WERI-Rb-1 (cell line): ENCODE results near the gene FAM200B.

ENCODE experiments used
- DNase-seq: peaks from one replicate; pipeline ENCODE4 v3.0.0-alpha.2; 2020
- H3K27ac ChIP-seq: fragments of 250-450 bp; sonication (Bioruptor Pico); 2 replicates; pipeline ENCODE4 v1.5.1; 2020; ENCODE audit warnings: mild to moderate bottlenecking, moderate library complexity
- H3K27me3 ChIP-seq: fragments of 250-450 bp; sonication (Bioruptor Pico); 2 replicates; pipeline ENCODE4 v1.5.1; 2021; ENCODE audit warnings: mild to moderate bottlenecking, low read depth, moderate library complexity; ENCODE audit not compliant: insufficient read depth, severe bottlenecking
- H3K36me3 ChIP-seq: fragments of 250-450 bp; sonication (Bioruptor Pico); 2 replicates; pipeline ENCODE4 v1.5.1; 2020; ENCODE audit warnings: mild to moderate bottlenecking, moderate library complexity
- H3K4me3 ChIP-seq: 2 replicates; pipeline ENCODE4 v1.5.1; 2011; ENCODE audit warnings: low read depth, mild to moderate bottlenecking, control low read depth, low read length
- H3K9me3 ChIP-seq: fragments of 250-450 bp; sonication (Bioruptor Pico); 2 replicates; pipeline ENCODE4 v1.5.1; 2021; ENCODE audit warnings: mild to moderate bottlenecking, moderate library complexity; ENCODE audit not compliant: severe bottlenecking
- CTCF ChIP-seq: IDR thresholded peaks from 2 replicates; pipeline ENCODE4 v1.5.1; 2011; ENCODE audit warnings: low read depth, mild to moderate bottlenecking, control low read depth, inconsistent platforms, low read length

Gene FAM200B

DNA sequence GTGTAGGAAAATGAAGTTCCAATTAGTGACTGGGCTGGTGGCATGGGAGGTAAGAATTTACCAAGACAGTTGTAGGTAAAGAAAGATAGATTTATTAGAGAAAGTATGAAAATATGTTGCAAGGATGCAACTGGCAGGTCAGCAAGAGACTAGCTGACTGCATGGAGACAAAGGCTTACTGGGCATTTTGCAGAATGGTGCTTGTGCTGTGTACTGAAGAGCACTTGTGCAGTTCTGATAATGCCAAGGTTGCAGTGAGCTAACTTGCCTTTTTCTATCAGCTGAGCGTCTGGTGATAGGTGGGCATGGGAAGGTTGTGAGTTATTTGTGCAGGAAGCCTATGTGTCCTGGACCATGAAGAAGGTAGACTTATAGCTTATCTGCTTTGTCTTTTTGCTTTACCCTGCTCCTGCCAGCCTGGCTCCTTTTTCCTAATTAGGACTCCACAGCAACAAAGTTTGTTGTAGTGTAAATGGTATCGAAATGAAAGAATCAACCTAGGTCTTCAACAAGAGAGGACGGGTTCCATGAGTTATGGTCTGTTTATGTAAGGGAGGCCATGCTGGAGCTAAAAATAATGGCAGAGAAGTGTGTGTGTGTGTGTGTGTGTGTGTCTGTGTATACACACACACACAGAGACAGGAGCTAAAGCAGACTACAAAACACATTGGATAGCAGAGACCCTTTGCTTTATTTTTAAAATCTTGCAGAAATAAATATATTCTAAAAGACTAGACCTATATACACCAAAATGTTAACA lies 36.2 kb downstream of the FAM200B start:
- H3K36me3 ChIP-seq: no peaks in the 10 kb centered on the region
- no peak for TF ChIP-seq CTCF
- no peaks in the 10 kb centered on the region for H3K9me3 ChIP-seq
- H3K4me3 ChIP-seq: no peak overlapping the region
- H3K27me3 ChIP-seq: no peaks in the 10 kb centered on the region
- DNase-seq: no peak
- no peak overlapping the region for H3K27ac ChIP-seq

GRCh38 chr4:15718465-15718864 lies 36.8 kb downstream of the FAM200B start:
- Histone ChIP-seq H3K27me3 (no peaks in the 10 kb centered on the region), H3K9me3 (no peaks in the 10 kb centered on the region), H3K36me3 (no peaks in the 10 kb centered on the region), H3K27ac (no peak overlapping the region), H3K4me3 (no peak overlapping the region)
- no peak for TF ChIP-seq CTCF
- no peak for DNase-seq

DNA sequence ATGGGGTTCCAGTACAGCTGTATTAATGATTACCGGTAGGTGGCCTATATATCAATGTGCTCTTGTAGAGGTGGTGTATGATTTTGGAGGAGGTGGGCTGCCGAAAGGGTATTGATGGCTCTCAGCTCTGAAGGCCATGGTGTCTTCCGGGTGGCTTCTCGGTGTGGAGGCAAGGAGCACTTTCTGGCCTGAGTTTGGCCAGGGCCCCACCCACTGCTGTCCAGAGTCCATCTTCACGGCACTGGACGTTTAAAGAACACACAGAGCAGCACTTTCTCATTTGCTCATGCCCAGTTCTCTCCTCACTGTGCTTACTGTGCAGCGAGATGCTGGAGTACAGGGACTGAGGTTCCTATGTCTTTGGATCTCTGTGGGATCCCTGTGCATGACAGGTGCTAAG lies 37.3 kb downstream of the FAM200B start:
- no peak overlapping the region for H3K4me3 ChIP-seq
- H3K27ac ChIP-seq: no peak overlapping the region

DNA sequence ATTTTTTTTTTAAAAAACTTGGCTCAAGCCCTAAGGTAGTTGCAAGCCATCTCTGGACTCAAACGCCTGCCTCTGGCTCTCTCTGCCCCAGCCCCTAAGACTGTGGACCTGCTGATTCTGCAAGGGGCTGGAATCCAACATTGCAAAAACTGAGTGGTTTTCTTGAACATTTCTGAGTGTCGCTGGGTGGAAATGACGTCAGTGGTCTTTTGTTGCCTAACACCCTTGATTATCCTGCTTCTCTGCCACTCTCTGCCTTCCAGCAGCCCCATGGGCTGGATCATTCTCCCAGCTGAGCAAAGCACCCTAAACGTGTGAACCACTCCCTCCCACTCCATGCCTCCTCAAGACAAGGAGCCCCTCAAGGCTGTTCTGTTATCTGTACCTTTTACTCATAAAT lies 37.9 kb downstream of the FAM200B start:
- no peak for TF ChIP-seq CTCF
- Histone ChIP-seq H3K9me3 (no peaks in the 10 kb centered on the region), H3K27ac (no peak overlapping the region), H3K27me3 (no peaks in the 10 kb centered on the region), H3K4me3 (no peak overlapping the region), H3K36me3 (no peaks in the 10 kb centered on the region)
- DNase-seq: no peak

More for the DNA sequence above, 37.3 kb downstream of the FAM200B start:
- no peaks in the 10 kb centered on the region for H3K27me3 ChIP-seq
- DNase-seq: no peak
- H3K36me3 ChIP-seq: no peaks in the 10 kb centered on the region
- TF ChIP-seq CTCF: no peak
- H3K9me3 ChIP-seq: no peaks in the 10 kb centered on the region

- Histone ChIP-seq H3K27ac (no peak overlapping the region), H3K9me3 (no peaks in the 10 kb centered on the region), H3K27me3 (no peaks in the 10 kb centered on the region), H3K4me3 (no peak overlapping the region), H3K36me3 (no peaks in the 10 kb centered on the region)
- DNase-seq: no peak
- no peak for TF ChIP-seq CTCF
Measured at GRCh38 chr4:15720851-15721250, 39.2 kb downstream of the FAM200B start.

GRCh38 chr4:15725608-15726007 lies 44.0 kb downstream of the FAM200B start:
- no peak overlapping the region for H3K4me3 ChIP-seq
- no peak for TF ChIP-seq CTCF
- H3K9me3 ChIP-seq: no peaks in the 10 kb centered on the region
- H3K27ac ChIP-seq: no peak overlapping the region
- H3K36me3 ChIP-seq: no peaks in the 10 kb centered on the region
- DNase-seq: no peak
- H3K27me3 ChIP-seq: no peaks in the 10 kb centered on the region
